ENCODE results near the gene BLMH.
"Not testable (repeated sequence)": the region's sequence is repeated elsewhere in the genome, so short reads cannot be mapped to it uniquely, and the experiment has no call there.

BLMH gene

GRCh38 chr17:30217746-30218245 lies 73.9 kb downstream of the BLMH start:
- no peak overlapping the region for H3K4me3 ChIP-seq (ENCODE audit: low read length)
- no peak overlapping the region for H2AFZ ChIP-seq (ENCODE audit: low read depth, low read length)
- peaks cover 14% of the 10 kb centered on the region for H3K4me1 ChIP-seq (ENCODE audit: insufficient read depth, low read length)
- H3K9me3 ChIP-seq (ENCODE audit: low read length), result no peaks in the 10 kb centered on the region
- no peaks in the 10 kb centered on the region for H3K27me3 ChIP-seq (ENCODE audit: insufficient read depth, low read length)
- H3K36me3 ChIP-seq (ENCODE audit: insufficient read depth, low read length), result no peaks in the 10 kb centered on the region

GRCh38 chr17:30217054-30217453 lies 74.7 kb downstream of the BLMH start:
- Histone ChIP-seq H3K4me3 (ENCODE audit: low read length) (no peak overlapping the region), H3K27me3 (ENCODE audit: insufficient read depth, low read length) (no peaks in the 10 kb centered on the region), H3K4me1 (ENCODE audit: insufficient read depth, low read length) (peaks cover 7% of the 10 kb centered on the region), H3K36me3 (ENCODE audit: insufficient read depth, low read length) (no peaks in the 10 kb centered on the region), H2AFZ (ENCODE audit: low read depth, low read length) (no peak overlapping the region), H3K9me3 (ENCODE audit: low read length) (no peaks in the 10 kb centered on the region)

GRCh38 chr17:30212750-30213149 lies 79.0 kb downstream of the BLMH start:
- Histone ChIP-seq H3K36me3 (ENCODE audit: insufficient read depth, low read length) (no peaks in the 10 kb centered on the region), H3K27me3 (ENCODE audit: insufficient read depth, low read length) (no peaks in the 10 kb centered on the region), H3K9me3 (ENCODE audit: low read length) (no peaks in the 10 kb centered on the region), H3K4me1 (ENCODE audit: insufficient read depth, low read length) (no peaks in the 10 kb centered on the region), H3K4me3 (ENCODE audit: low read length) (no peak overlapping the region), H2AFZ (ENCODE audit: low read depth, low read length) (no peak overlapping the region)

GRCh38 chr17:30211371-30211770 lies 80.4 kb downstream of the BLMH start:
- Histone ChIP-seq H2AFZ (ENCODE audit: low read depth, low read length) (no peak overlapping the region), H3K9me3 (ENCODE audit: low read length) (no peaks in the 10 kb centered on the region), H3K27me3 (ENCODE audit: insufficient read depth, low read length) (no peaks in the 10 kb centered on the region), H3K4me1 (ENCODE audit: insufficient read depth, low read length) (no peaks in the 10 kb centered on the region), H3K36me3 (ENCODE audit: insufficient read depth, low read length) (no peaks in the 10 kb centered on the region), H3K4me3 (ENCODE audit: low read length) (no peak overlapping the region)

- H2AFZ ChIP-seq (ENCODE audit: low read depth, low read length), result no peak overlapping the region
- H3K4me1 ChIP-seq (ENCODE audit: insufficient read depth, low read length), result no peaks in the 10 kb centered on the region
- H3K9me3 ChIP-seq (ENCODE audit: low read length), result no peaks in the 10 kb centered on the region
- H3K4me3 ChIP-seq (ENCODE audit: low read length), result no peak overlapping the region
- H3K27me3 ChIP-seq (ENCODE audit: insufficient read depth, low read length), result no peaks in the 10 kb centered on the region
- no peaks in the 10 kb centered on the region for H3K36me3 ChIP-seq (ENCODE audit: insufficient read depth, low read length)
Observed at GRCh38 chr17:30210901-30211300, 80.8 kb downstream of the BLMH start.

- H3K9me3 ChIP-seq (ENCODE audit: low read length), result no peaks in the 10 kb centered on the region
- H3K36me3 ChIP-seq (ENCODE audit: insufficient read depth, low read length), result no peaks in the 10 kb centered on the region
- H3K27me3 ChIP-seq (ENCODE audit: insufficient read depth, low read length), result no peaks in the 10 kb centered on the region
- H2AFZ ChIP-seq (ENCODE audit: low read depth, low read length), result no peak overlapping the region
- no peaks in the 10 kb centered on the region for H3K4me1 ChIP-seq (ENCODE audit: insufficient read depth, low read length)
- no peak overlapping the region for H3K4me3 ChIP-seq (ENCODE audit: low read length)
Observed at GRCh38 chr17:30210366-30210765, 81.4 kb downstream of the BLMH start.

GRCh38 chr17:30209930-30210329 lies 81.8 kb downstream of the BLMH start:
- H3K36me3 ChIP-seq (ENCODE audit: insufficient read depth, low read length), result no peaks in the 10 kb centered on the region
- H2AFZ ChIP-seq (ENCODE audit: low read depth, low read length), result no peak overlapping the region
- no peaks in the 10 kb centered on the region for H3K9me3 ChIP-seq (ENCODE audit: low read length)
- no peaks in the 10 kb centered on the region for H3K27me3 ChIP-seq (ENCODE audit: insufficient read depth, low read length)
- no peak overlapping the region for H3K4me3 ChIP-seq (ENCODE audit: low read length)
- H3K4me1 ChIP-seq (ENCODE audit: insufficient read depth, low read length), result no peaks in the 10 kb centered on the region

- no peaks in the 10 kb centered on the region for H3K4me1 ChIP-seq (ENCODE audit: insufficient read depth, low read length)
- no peaks in the 10 kb centered on the region for H3K27me3 ChIP-seq (ENCODE audit: insufficient read depth, low read length)
- no peak overlapping the region for H3K4me3 ChIP-seq (ENCODE audit: low read length)
- no peaks in the 10 kb centered on the region for H3K9me3 ChIP-seq (ENCODE audit: low read length)
- no peaks in the 10 kb centered on the region for H3K36me3 ChIP-seq (ENCODE audit: insufficient read depth, low read length)
- H2AFZ ChIP-seq (ENCODE audit: low read depth, low read length), result no peak overlapping the region
Observed at GRCh38 chr17:30208214-30208613, 83.5 kb downstream of the BLMH start.

GRCh38 chr17:30207655-30208054 lies 84.1 kb downstream of the BLMH start:
- H3K27me3 ChIP-seq (ENCODE audit: insufficient read depth, low read length), result no peaks in the 10 kb centered on the region
- no peaks in the 10 kb centered on the region for H3K36me3 ChIP-seq (ENCODE audit: insufficient read depth, low read length)
- H3K9me3 ChIP-seq (ENCODE audit: low read length), result no peaks in the 10 kb centered on the region
- H3K4me1 ChIP-seq (ENCODE audit: insufficient read depth, low read length), result no peaks in the 10 kb centered on the region
- no peak overlapping the region for H3K4me3 ChIP-seq (ENCODE audit: low read length)
- no peak overlapping the region for H2AFZ ChIP-seq (ENCODE audit: low read depth, low read length)

- H3K4me3 ChIP-seq (ENCODE audit: low read length), result no peak overlapping the region
- no peaks in the 10 kb centered on the region for H3K27me3 ChIP-seq (ENCODE audit: insufficient read depth, low read length)
- no peaks in the 10 kb centered on the region for H3K9me3 ChIP-seq (ENCODE audit: low read length)
- no peaks in the 10 kb centered on the region for H3K36me3 ChIP-seq (ENCODE audit: insufficient read depth, low read length)
- no peaks in the 10 kb centered on the region for H3K4me1 ChIP-seq (ENCODE audit: insufficient read depth, low read length)
- H2AFZ ChIP-seq (ENCODE audit: low read depth, low read length), result no peak overlapping the region
Observed at GRCh38 chr17:30203471-30203981, 88.2 kb downstream of the BLMH start.

GRCh38 chr17:30200656-30201055 lies 91.1 kb downstream of the BLMH start:
- H2AFZ ChIP-seq (ENCODE audit: low read depth, low read length); H3K36me3 ChIP-seq (ENCODE audit: insufficient read depth, low read length); H3K9me3 ChIP-seq (ENCODE audit: low read length); H3K4me3 ChIP-seq (ENCODE audit: low read length); H3K27me3 ChIP-seq (ENCODE audit: insufficient read depth, low read length); H3K4me1 ChIP-seq (ENCODE audit: insufficient read depth, low read length): not testable (repeated sequence)

- H3K9me3 ChIP-seq (ENCODE audit: low read length), result no peaks in the 10 kb centered on the region
- H3K27me3 ChIP-seq (ENCODE audit: insufficient read depth, low read length), result no peaks in the 10 kb centered on the region
- no peak overlapping the region for H3K4me3 ChIP-seq (ENCODE audit: low read length)
- H3K4me1 ChIP-seq (ENCODE audit: insufficient read depth, low read length), result no peaks in the 10 kb centered on the region
- no peaks in the 10 kb centered on the region for H3K36me3 ChIP-seq (ENCODE audit: insufficient read depth, low read length)
- H2AFZ ChIP-seq (ENCODE audit: low read depth, low read length), result no peak overlapping the region
Observed at GRCh38 chr17:30200106-30200505, 91.6 kb downstream of the BLMH start.

- Histone ChIP-seq H2AFZ (ENCODE audit: low read depth, low read length) (no peak overlapping the region), H3K4me3 (ENCODE audit: low read length) (no peak overlapping the region), H3K27me3 (ENCODE audit: insufficient read depth, low read length) (no peaks in the 10 kb centered on the region), H3K9me3 (ENCODE audit: low read length) (no peaks in the 10 kb centered on the region), H3K4me1 (ENCODE audit: insufficient read depth, low read length) (no peaks in the 10 kb centered on the region), H3K36me3 (ENCODE audit: insufficient read depth, low read length) (no peaks in the 10 kb centered on the region)
Observed at GRCh38 chr17:30199600-30199999, 92.1 kb downstream of the BLMH start.
